ENCODE results near the gene IFI27L1.

Gene IFI27L1

GRCh38 chr14:94080621-94081385 lies at the start of gene IFI27L1, which contains the start of gene DDX24:
TSS of gene IFI27L1 (plus strand) at chr14:94081310. CDS start at chr14:94096938, 15,628 bp downstream.
TSS of gene DDX24 (minus strand) at chr14:94081202. CDS start at chr14:94079742, 1,460 bp downstream.
- DNase-seq, result peak; percentile 98

- DNase-seq, result no peak
Observed at GRCh38 chr14:94031883-94032279, 49.2 kb upstream of the IFI27L1 start.

GRCh38 chr14:94034886-94035285 lies 46.2 kb upstream of the IFI27L1 start:
- no peak for DNase-seq

- DNase-seq, result peak; percentile 82
Observed at GRCh38 chr14:94036313-94037167, 44.6 kb upstream of the IFI27L1 start.

GRCh38 chr14:94037954-94038353 lies 43.2 kb upstream of the IFI27L1 start:
- DNase-seq, result no peak

GRCh38 chr14:94038510-94038909 lies 42.6 kb upstream of the IFI27L1 start:
- no peak for DNase-seq

GRCh38 chr14:94038921-94039629 lies 42.0 kb upstream of the IFI27L1 start:
- DNase-seq, result no peak

- DNase-seq, result no peak
Observed at GRCh38 chr14:94040247-94040646, 40.9 kb upstream of the IFI27L1 start.

GRCh38 chr14:94040796-94041195 lies 40.3 kb upstream of the IFI27L1 start:
- DNase-seq, result no peak

- no peak for DNase-seq
Observed at GRCh38 chr14:94041551-94042346, 39.4 kb upstream of the IFI27L1 start.

GRCh38 chr14:94042433-94043091 lies 38.5 kb upstream of the IFI27L1 start:
- no peak for DNase-seq

- no peak for DNase-seq
Observed at GRCh38 chr14:94043111-94043755, 37.9 kb upstream of the IFI27L1 start.

- no peak for DNase-seq
Observed at GRCh38 chr14:94043756-94044475, 37.2 kb upstream of the IFI27L1 start.

GRCh38 chr14:94044476-94045091 lies 36.5 kb upstream of the IFI27L1 start:
- DNase-seq, result no peak

- DNase-seq, result no peak
Observed at GRCh38 chr14:94045101-94045500, 36.0 kb upstream of the IFI27L1 start.

GRCh38 chr14:94045563-94046345 lies 35.4 kb upstream of the IFI27L1 start:
- DNase-seq, result no peak

- DNase-seq, result no peak
Observed at GRCh38 chr14:94046696-94047250, 34.3 kb upstream of the IFI27L1 start.

GRCh38 chr14:94047581-94047980 lies 33.5 kb upstream of the IFI27L1 start:
- no peak for DNase-seq

All from CD4-positive, alpha-beta T cell treated with Interleukin-17A for 4 hours (primary cell).